Fibroblast of lung (primary cell): ENCODE measurements around the gene GAB1. TPM values are rescaled to one million over a fixed set of nuclear protein-coding genes. Genes with fewer than 3 reads are reported as not detected.

Source experiments
- DNase-seq, 2 donors: peaks; one replicate each; pipeline versions ENCODE4 v3.0.0 to v3.0.0-alpha.2; 2010; ENCODE audit warnings: low read depth in 2 of 2
- H2AFZ ChIP-seq: 2 replicates; pipeline ENCODE4 v1.5.1; 2012; ENCODE audit warnings: low read length, control low read depth, inconsistent platforms
- H3K27ac ChIP-seq: 2 replicates; pipeline ENCODE4 v1.5.1; 2011; ENCODE audit warnings: low read length, control low read depth; ENCODE audit not compliant: insufficient read depth
- H3K27me3 ChIP-seq: 2 replicates; pipeline ENCODE4 v1.5.1; 2011; ENCODE audit warnings: mild to moderate bottlenecking, low read length; ENCODE audit not compliant: control insufficient read depth, insufficient read depth
- H3K36me3 ChIP-seq: 2 replicates; pipeline ENCODE4 v1.5.1; 2011; ENCODE audit warnings: low read length; ENCODE audit not compliant: control insufficient read depth, insufficient read depth
- H3K4me1 ChIP-seq: 2 replicates; pipeline ENCODE4 v1.5.1; 2011; ENCODE audit warnings: low read length; ENCODE audit not compliant: control insufficient read depth, insufficient read depth; ENCODE audit errors: extremely low read depth
- H3K4me2 ChIP-seq: 2 replicates; pipeline ENCODE4 v1.5.1; 2011; ENCODE audit warnings: low read length, control low read depth; ENCODE audit not compliant: insufficient read depth; ENCODE audit errors: extremely low read depth
- H3K4me3 ChIP-seq, 4 experiments: fragments of 200-600 bp in 1 of 4; sonication (generic) in 1 of 4; replicated peaks in 1 of 4; 2 replicates each; pipeline ENCODE4 v1.5.1; 2011 to 2016; ENCODE audit warnings: low read length in 4 of 4, low read depth in 3 of 4, mild to moderate bottlenecking in 3 of 4, control low read depth in 2 of 4, inconsistent platforms in 1 of 4, mixed read lengths in 1 of 4; ENCODE audit not compliant: insufficient read depth in 1 of 4; ENCODE audit errors: control extremely low read depth in 1 of 4
- H3K79me2 ChIP-seq: 2 replicates; pipeline ENCODE4 v1.5.1; 2012; ENCODE audit warnings: mild to moderate bottlenecking, low read length, inconsistent platforms; ENCODE audit not compliant: control insufficient read depth, insufficient read depth
- H3K9ac ChIP-seq: 2 replicates; pipeline ENCODE4 v1.5.1; 2011; ENCODE audit warnings: mild to moderate bottlenecking, low read length, control low read depth; ENCODE audit not compliant: insufficient read depth
- H3K9me3 ChIP-seq: 2 replicates; pipeline ENCODE4 v1.5.1; 2012; ENCODE audit warnings: low read depth, low read length; ENCODE audit not compliant: control insufficient read depth, insufficient read depth
- H4K20me1 ChIP-seq: 2 replicates; pipeline ENCODE4 v1.5.1; 2011; ENCODE audit warnings: low read length; ENCODE audit not compliant: control insufficient read depth, insufficient read depth; ENCODE audit errors: extremely low read depth
- EZH2 ChIP-seq: IDR thresholded peaks from 2 replicates; pipeline ENCODE4 v1.5.1; 2012; ENCODE audit warnings: low read length, control low read depth, mild to moderate bottlenecking; ENCODE audit errors: missing control alignments
- polyA plus RNA-seq, 2 donors: library from polyadenylated mRNA; depleted of rRNA in 1 of 2; stranded (reverse) in 1 of 2; unstranded in 1 of 2; fragments of >200 nt; gene quantifications; 2 replicates each; pipeline ENCODE4 v1.2.1, GENCODE V29; 2011 to 2012; ENCODE audit warnings: missing spikeins in 1 of 2
- total RNA-seq: library from RNA; depleted of rRNA; stranded (reverse); fragments of >200 nt; gene quantifications from 2 replicates; pipeline ENCODE4 v1.2.1, GENCODE V29; 2014
- TF ChIP-seq, protein P1 (sequence below), 2 donors: IDR thresholded peaks in 1 of 2; conservative IDR thresholded peaks in 1 of 2; 1 replicate in 1 of 2; 2 replicates in 1 of 2; pipeline ENCODE4 v1.5.1; 2011 to 2012; ENCODE audit warnings: low read length in 2 of 2, control low read depth in 1 of 2, inconsistent platforms in 1 of 2, low read depth in 1 of 2, mild to moderate bottlenecking in 1 of 2

The GAB1 gene
- total and polyA plus RNA-seq, 2 donors (not counting 1 experiment from before 2014, with no cell fraction given) = 10.6 to 18.0 TPM

DNA sequence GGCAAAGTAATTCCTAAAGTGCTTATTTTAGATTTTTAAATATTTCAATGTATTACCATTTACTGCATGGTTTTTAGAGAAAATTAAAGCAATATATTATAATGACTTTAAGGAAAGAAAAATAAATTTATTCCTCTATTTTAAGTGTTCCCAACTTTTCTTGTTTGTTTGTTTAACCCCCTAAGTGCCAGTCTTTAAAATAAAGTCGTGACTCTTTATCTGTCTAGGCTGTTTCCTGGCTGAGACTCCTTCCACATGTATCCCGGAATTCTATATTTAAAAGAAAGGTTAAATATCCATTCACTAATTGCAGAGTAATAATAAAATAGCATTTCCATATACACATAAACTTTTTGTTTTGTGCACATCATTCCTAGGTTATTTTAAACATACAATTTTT is 71.2 kb downstream of the GAB1 start:
- Histone ChIP-seq H3K4me1 (peaks cover 16% of the 10 kb centered on the region), H3K27me3 (no peaks in the 10 kb centered on the region), H3K27ac (no peak overlapping the region), H3K9ac (no peak overlapping the region), H2AFZ (no peak overlapping the region), H3K4me3 (no peak overlapping the region), H4K20me1 (no peaks in the 10 kb centered on the region), H3K79me2 (peaks cover 2% of the 10 kb centered on the region), H3K9me3 (no peaks in the 10 kb centered on the region), H3K4me2 (no peak overlapping the region), H3K36me3 (no peaks in the 10 kb centered on the region)
- no peak for DNase-seq
- TF ChIP-seq, protein P1, sequence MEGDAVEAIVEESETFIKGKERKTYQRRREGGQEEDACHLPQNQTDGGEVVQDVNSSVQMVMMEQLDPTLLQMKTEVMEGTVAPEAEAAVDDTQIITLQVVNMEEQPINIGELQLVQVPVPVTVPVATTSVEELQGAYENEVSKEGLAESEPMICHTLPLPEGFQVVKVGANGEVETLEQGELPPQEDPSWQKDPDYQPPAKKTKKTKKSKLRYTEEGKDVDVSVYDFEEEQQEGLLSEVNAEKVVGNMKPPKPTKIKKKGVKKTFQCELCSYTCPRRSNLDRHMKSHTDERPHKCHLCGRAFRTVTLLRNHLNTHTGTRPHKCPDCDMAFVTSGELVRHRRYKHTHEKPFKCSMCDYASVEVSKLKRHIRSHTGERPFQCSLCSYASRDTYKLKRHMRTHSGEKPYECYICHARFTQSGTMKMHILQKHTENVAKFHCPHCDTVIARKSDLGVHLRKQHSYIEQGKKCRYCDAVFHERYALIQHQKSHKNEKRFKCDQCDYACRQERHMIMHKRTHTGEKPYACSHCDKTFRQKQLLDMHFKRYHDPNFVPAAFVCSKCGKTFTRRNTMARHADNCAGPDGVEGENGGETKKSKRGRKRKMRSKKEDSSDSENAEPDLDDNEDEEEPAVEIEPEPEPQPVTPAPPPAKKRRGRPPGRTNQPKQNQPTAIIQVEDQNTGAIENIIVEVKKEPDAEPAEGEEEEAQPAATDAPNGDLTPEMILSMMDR (conservative IDR thresholded peaks at IDR 0.05 in 1 of 2, IDR thresholded peaks at IDR 0.05 in 1 of 2; ENCODE audit: low read depth in 1 of 2, low read length in 2 of 2) = no peak
- TF ChIP-seq EZH2 = no peak

DNA sequence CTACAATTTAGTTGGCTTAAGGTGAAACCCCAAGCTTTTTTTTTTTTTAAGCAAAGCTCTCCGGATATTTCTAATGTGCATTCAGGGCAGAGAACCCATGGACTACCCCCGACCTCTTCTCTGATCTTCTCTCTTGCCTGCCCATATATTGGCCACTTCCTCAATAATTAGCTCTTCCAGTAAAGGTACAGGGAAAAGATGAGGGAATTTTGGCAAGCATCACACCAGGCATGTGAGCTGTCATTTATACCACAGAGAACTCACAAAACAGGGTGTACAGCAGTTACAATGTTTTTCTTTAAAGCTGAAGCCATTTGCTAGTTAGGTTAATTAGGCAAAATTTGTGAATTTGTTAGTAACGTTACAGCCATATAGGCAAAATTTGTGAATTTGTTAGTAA is 73.3 kb downstream of the GAB1 start:
- Histone ChIP-seq H3K27ac (no peak overlapping the region), H3K4me1 (peaks cover 14% of the 10 kb centered on the region), H3K9me3 (no peaks in the 10 kb centered on the region), H3K27me3 (no peaks in the 10 kb centered on the region), H3K36me3 (no peaks in the 10 kb centered on the region), H3K79me2 (peaks cover 1% of the 10 kb centered on the region), H3K4me3 (no peak overlapping the region), H2AFZ (no peak overlapping the region), H3K4me2 (no peak overlapping the region), H3K9ac (no peak overlapping the region), H4K20me1 (no peaks in the 10 kb centered on the region)
- no peak for DNase-seq
- no peak for TF ChIP-seq EZH2
- TF ChIP-seq, protein P1 (conservative IDR thresholded peaks at IDR 0.05 in 1 of 2, IDR thresholded peaks at IDR 0.05 in 1 of 2; ENCODE audit: low read depth in 1 of 2, low read length in 2 of 2) = no peak

DNA sequence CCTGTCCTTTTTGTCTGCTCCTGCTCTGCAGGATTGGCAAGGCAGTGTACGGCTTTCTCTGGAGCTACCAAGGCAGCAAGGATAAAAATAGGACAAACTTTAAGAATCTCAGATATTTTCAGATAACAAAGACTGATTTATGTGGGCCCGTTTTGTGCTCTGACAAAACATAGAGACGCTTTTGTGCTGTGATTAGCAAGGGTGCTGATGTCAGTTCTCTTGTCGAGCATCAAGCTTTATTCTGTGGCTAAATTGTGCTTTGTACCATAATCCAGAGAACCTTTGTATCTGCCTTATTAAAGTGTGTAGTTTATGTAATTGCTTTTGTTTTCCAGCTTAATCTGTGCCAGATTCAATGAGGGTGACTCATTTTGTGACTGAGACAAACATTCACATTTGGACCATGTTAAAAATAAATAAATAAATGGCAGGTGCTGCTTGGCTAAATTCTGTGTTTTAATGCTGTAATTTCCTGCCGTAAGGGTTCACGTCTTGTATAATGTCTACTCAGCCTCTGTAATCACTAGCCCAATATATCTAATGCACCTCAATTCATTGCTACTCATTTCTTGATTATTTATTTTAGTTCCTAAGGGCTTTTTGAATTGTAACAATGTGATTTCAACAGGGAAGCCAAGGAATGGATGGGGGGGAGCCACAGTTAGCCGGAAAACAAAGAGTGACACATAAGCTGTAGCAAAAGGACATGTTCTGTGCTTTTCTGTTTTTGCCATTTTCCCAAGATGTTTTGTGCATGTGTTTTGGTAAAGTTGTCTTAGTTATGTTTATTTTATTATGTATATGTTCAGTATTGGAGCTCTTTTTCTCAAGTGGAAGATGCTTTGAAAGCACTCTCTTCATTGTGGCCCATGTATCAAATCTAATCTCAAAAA is 75.1 kb downstream of the GAB1 start:
- Histone ChIP-seq H4K20me1 (no peaks in the 10 kb centered on the region), H2AFZ (no peak overlapping the region), H3K9me3 (no peaks in the 10 kb centered on the region), H3K27me3 (no peaks in the 10 kb centered on the region), H3K9ac (no peak overlapping the region), H3K79me2 (no peaks in the 10 kb centered on the region), H3K36me3 (no peaks in the 10 kb centered on the region), H3K4me3 (no peak overlapping the region), H3K27ac (no peak overlapping the region), H3K4me1 (peaks cover 6% of the 10 kb centered on the region), H3K4me2 (peak overlapping the region; percentile 84)
- no peak for TF ChIP-seq EZH2
- TF ChIP-seq, protein P1 (conservative IDR thresholded peaks at IDR 0.05 in 1 of 2, IDR thresholded peaks at IDR 0.05 in 1 of 2; ENCODE audit: low read depth in 1 of 2, low read length in 2 of 2) = no peak
- DNase-seq = peak; percentile 50 to 51
